PC-9 (cell line): ENCODE data around the gene TULP4. TPM values are rescaled to one million over a fixed set of nuclear protein-coding genes. Genes with fewer than 3 reads are reported as not detected.

ENCODE experiments used
- BruUV-seq: library from RNA; stranded (reverse); fragments of 400-500 nt; replicated peaks from 2 replicates; lab custom pipeline; 2021; lab: Mats Ljungman, UMichigan
- CTCF ChIA-PET: fragments of 300-600 bp; sonication (Branson Sonifier 250); formaldehyde crosslinking; loops from one replicate; lab custom pipeline; 2022; ENCODE audit warnings: antibody characterized with exemption; lab: Charles Lee
- POLR2A ChIA-PET: fragments of 300-600 bp; sonication (Branson Sonifier 250); formaldehyde crosslinking; loops from one replicate; lab custom pipeline; 2022; ENCODE audit warnings: antibody characterized with exemption; ENCODE audit not compliant: unreplicated experiment; lab: Charles Lee
- DNase-seq, 2 experiments: peaks; one replicate each; pipeline versions ENCODE4 v3.0.0 to v3.0.0-alpha.2; 2015 to 2022; ENCODE audit warnings: mixed read lengths in 1 of 2
- H2AFZ ChIP-seq: fragments of 200-600 bp; sonication (generic); 2 replicates; pipeline ENCODE4 v1.8.1; 2017; ENCODE audit warnings: antibody characterized with exemption
- H3F3A ChIP-seq: fragments of 200-600 bp; sonication (generic); 2 replicates; pipeline ENCODE4 v1.8.1; 2017; ENCODE audit warnings: antibody characterized with exemption, mild to moderate bottlenecking, low read depth; ENCODE audit not compliant: insufficient read depth
- H3K27ac ChIP-seq: fragments of 200-600 bp; sonication (generic); 2 replicates; pipeline ENCODE4 v1.6.1; 2016; ENCODE audit warnings: mixed run types
- H3K27me3 ChIP-seq: fragments of 200-600 bp; sonication (generic); 2 replicates; pipeline ENCODE4 v1.6.1; 2016; ENCODE audit warnings: low read depth, mixed run types; ENCODE audit not compliant: insufficient read depth
- H3K36me3 ChIP-seq: fragments of 200-600 bp; sonication (generic); 2 replicates; pipeline ENCODE4 v1.6.1; 2016; ENCODE audit warnings: low read depth, mixed run types
- H3K4me1 ChIP-seq: fragments of 200-600 bp; sonication (generic); replicated peaks from 2 replicates; pipeline ENCODE4 v1.6.1; 2016; ENCODE audit warnings: mixed run types; ENCODE audit not compliant: insufficient read depth
- H3K4me2 ChIP-seq: fragments of 200-600 bp; sonication (generic); 2 replicates; pipeline ENCODE4 v1.6.1; 2017; ENCODE audit warnings: mixed run types
- H3K4me3 ChIP-seq: fragments of 200-600 bp; sonication (generic); 2 replicates; pipeline ENCODE4 v1.6.1; 2016; ENCODE audit warnings: mixed run types
- H3K79me2 ChIP-seq: fragments of 200-600 bp; sonication (generic); 2 replicates; pipeline ENCODE4 v1.6.1; 2017; ENCODE audit warnings: low read depth, mixed run types
- H3K9me2 ChIP-seq: fragments of 200-600 bp; sonication (generic); 2 replicates; pipeline ENCODE4 v1.8.1; 2017; ENCODE audit warnings: mild to moderate bottlenecking; ENCODE audit not compliant: insufficient read depth
- H3K9me3 ChIP-seq: fragments of 200-600 bp; sonication (generic); 2 replicates; pipeline ENCODE4 v1.8.1; 2016; ENCODE audit warnings: low read depth; ENCODE audit not compliant: insufficient read depth
- H4K20me1 ChIP-seq: fragments of 200-600 bp; sonication (generic); 2 replicates; pipeline ENCODE4 v1.8.1; 2017; ENCODE audit not compliant: insufficient read depth
- CTCF ChIP-seq: fragments of 200-600 bp; sonication (generic); conservative IDR thresholded peaks from 2 replicates; pipeline ENCODE4 v1.6.1; 2017; ENCODE audit warnings: mixed run types, antibody characterized with exemption, mild to moderate bottlenecking, moderate library complexity
- EZH2 ChIP-seq: fragments of 200-600 bp; sonication (generic); IDR thresholded peaks from 2 replicates; pipeline ENCODE4 v1.8.0; 2017; ENCODE audit warnings: antibody characterized with exemption, low read depth
- intact Hi-C: fragments of 100-400 bp; cut with micrococcal nuclease; formaldehyde crosslinking; loops from one replicate; pipeline ENCODE4 v1.10.0; 2022; ENCODE audit not compliant: unreplicated experiment
- total RNA-seq: library from RNA; stranded (reverse); gene quantifications from 2 replicates; pipeline ENCODE4 v1.2.3, GENCODE V29; 2021

Gene TULP4
- total RNA-seq, 1 experiment from 2014 or later: 34.0 TPM

- no peak overlapping the region for H3K4me2 ChIP-seq
- no peaks in the 10 kb centered on the region for H3K9me2 ChIP-seq
- no peak overlapping the region for H2AFZ ChIP-seq
- intact Hi-C loops: no loop called here
- POLR2A ChIA-PET: no interaction called here
- no TSS peak for BruUV-seq
- no peak overlapping the region for H3K4me3 ChIP-seq
- no peaks in the 10 kb centered on the region for H3K79me2 ChIP-seq
- H3K4me1 ChIP-seq: no peaks in the 10 kb centered on the region
- CTCF ChIA-PET: no interaction called here
- H3F3A ChIP-seq: no peaks in the 10 kb centered on the region
- no peaks in the 10 kb centered on the region for H3K36me3 ChIP-seq
- H4K20me1 ChIP-seq: no peaks in the 10 kb centered on the region
- DNase-seq: no peak
- no peak for TF ChIP-seq EZH2
- TF ChIP-seq CTCF: no peak
- H3K27me3 ChIP-seq: no peaks in the 10 kb centered on the region
- no peaks in the 10 kb centered on the region for H3K9me3 ChIP-seq
- no peak overlapping the region for H3K27ac ChIP-seq
Observed at GRCh38 chr6:158498362-158498761, 186.1 kb downstream of the TULP4 start.

- no peak overlapping the region for H2AFZ ChIP-seq
- intact Hi-C loops: no loop called here
- H3K79me2 ChIP-seq: no peaks in the 10 kb centered on the region
- no peaks in the 10 kb centered on the region for H3K27me3 ChIP-seq
- ChIA-PET POLR2A (no interaction called here), CTCF (no interaction called here)
- no peaks in the 10 kb centered on the region for H3K9me2 ChIP-seq
- no TSS peak for BruUV-seq
- H3K9me3 ChIP-seq: no peaks in the 10 kb centered on the region
- H3K27ac ChIP-seq: no peak overlapping the region
- no peaks in the 10 kb centered on the region for H4K20me1 ChIP-seq
- TF ChIP-seq EZH2 (no peak), CTCF (no peak)
- no peak for DNase-seq
- no peak overlapping the region for H3K4me3 ChIP-seq
- H3K4me2 ChIP-seq: no peak overlapping the region
- no peaks in the 10 kb centered on the region for H3K36me3 ChIP-seq
- H3K4me1 ChIP-seq: no peaks in the 10 kb centered on the region
- no peaks in the 10 kb centered on the region for H3F3A ChIP-seq
Observed at GRCh38 chr6:158499601-158500000, 187.3 kb downstream of the TULP4 start.

GRCh38 chr6:158500016-158500735, 187.9 kb downstream of the TULP4 start:
- Histone ChIP-seq H3K27me3 (no peaks in the 10 kb centered on the region), H3K27ac (no peak overlapping the region), H2AFZ (no peak overlapping the region), H3K4me2 (no peak overlapping the region), H3K36me3 (no peaks in the 10 kb centered on the region), H4K20me1 (no peaks in the 10 kb centered on the region), H3K9me3 (no peaks in the 10 kb centered on the region), H3K9me2 (no peaks in the 10 kb centered on the region), H3K4me1 (no peaks in the 10 kb centered on the region), H3K4me3 (no peak overlapping the region), H3F3A (no peaks in the 10 kb centered on the region), H3K79me2 (no peaks in the 10 kb centered on the region)
- no peak for DNase-seq
- CTCF ChIA-PET: no interaction called here
- intact Hi-C loops: no loop called here
- TF ChIP-seq CTCF: no peak
- TF ChIP-seq EZH2: no peak
- POLR2A ChIA-PET: no interaction called here
- BruUV-seq: no TSS peak
